Colonic mucosa (tissue), 4 donors: Measurements from ENCODE around the gene FRMD8. TPM values are rescaled to one million over a fixed set of nuclear protein-coding genes. Genes with fewer than 3 reads are reported as not detected.

ENCODE experiments used
- DNase-seq: peaks from one replicate; pipeline ENCODE4 v3.0.0-alpha.2; 2020
- H3K27ac ChIP-seq: fragments of 200-600 bp; one replicate; pipeline ENCODE4 v1.8.0; 2021
- H3K27me3 ChIP-seq: fragments of 200-600 bp; one replicate; pipeline ENCODE4 v1.8.0; 2021
- H3K36me3 ChIP-seq: fragments of 200-600 bp; one replicate; pipeline ENCODE4 v1.8.0; 2021
- H3K4me1 ChIP-seq: fragments of 200-600 bp; one replicate; pipeline ENCODE4 v1.8.0; 2021; ENCODE audit warnings: mild to moderate bottlenecking
- H3K4me3 ChIP-seq: fragments of 200-600 bp; one replicate; pipeline ENCODE4 v1.8.0; 2021
- H3K9ac ChIP-seq, 2 donors: one replicate each; pipeline ENCODE4 v1.7.0; 2013; ENCODE audit warnings: control low read depth in 2 of 2, low read depth in 2 of 2, low read length in 2 of 2
- H3K9me3 ChIP-seq: fragments of 200-600 bp; one replicate; pipeline ENCODE4 v1.8.0; 2021
- CTCF ChIP-seq: fragments of 200-600 bp; IDR thresholded peaks from one replicate; pipeline ENCODE4 v1.8.0; 2022; ENCODE audit warnings: antibody characterized with exemption, mild to moderate bottlenecking
- intact Hi-C: fragments of 100-400 bp; cut with DNase I; formaldehyde crosslinking; loops from one replicate; pipeline ENCODE4 v1.14.1; 2022
- total RNA-seq, 2 donors: library from RNA; stranded (reverse); fragmentation: NEBNext Ultra II Directional in 1 of 2; extraction: Animal tissue kit (Norgen Biotek cat#: 25700) in 1 of 2; gene quantifications; one replicate each; pipeline ENCODE4 v1.2.1, GENCODE V29; 2021
- donor health status: healthy.
- donor health status: DM: no; HTN: no; CAD: no.
- donor health status: DM: no; HTN: no; CAD: no.

The FRMD8 gene
- total RNA-seq, 2 donors from 2014 or later: 30.7 to 43.9 TPM

GRCh38 chr11:65425971-65426838 is 39.8 kb downstream of the FRMD8 start:
- H3K4me1 ChIP-seq: no peaks in the 10 kb centered on the region
- no peak for DNase-seq
- intact Hi-C loops: no loop called here

DNA sequence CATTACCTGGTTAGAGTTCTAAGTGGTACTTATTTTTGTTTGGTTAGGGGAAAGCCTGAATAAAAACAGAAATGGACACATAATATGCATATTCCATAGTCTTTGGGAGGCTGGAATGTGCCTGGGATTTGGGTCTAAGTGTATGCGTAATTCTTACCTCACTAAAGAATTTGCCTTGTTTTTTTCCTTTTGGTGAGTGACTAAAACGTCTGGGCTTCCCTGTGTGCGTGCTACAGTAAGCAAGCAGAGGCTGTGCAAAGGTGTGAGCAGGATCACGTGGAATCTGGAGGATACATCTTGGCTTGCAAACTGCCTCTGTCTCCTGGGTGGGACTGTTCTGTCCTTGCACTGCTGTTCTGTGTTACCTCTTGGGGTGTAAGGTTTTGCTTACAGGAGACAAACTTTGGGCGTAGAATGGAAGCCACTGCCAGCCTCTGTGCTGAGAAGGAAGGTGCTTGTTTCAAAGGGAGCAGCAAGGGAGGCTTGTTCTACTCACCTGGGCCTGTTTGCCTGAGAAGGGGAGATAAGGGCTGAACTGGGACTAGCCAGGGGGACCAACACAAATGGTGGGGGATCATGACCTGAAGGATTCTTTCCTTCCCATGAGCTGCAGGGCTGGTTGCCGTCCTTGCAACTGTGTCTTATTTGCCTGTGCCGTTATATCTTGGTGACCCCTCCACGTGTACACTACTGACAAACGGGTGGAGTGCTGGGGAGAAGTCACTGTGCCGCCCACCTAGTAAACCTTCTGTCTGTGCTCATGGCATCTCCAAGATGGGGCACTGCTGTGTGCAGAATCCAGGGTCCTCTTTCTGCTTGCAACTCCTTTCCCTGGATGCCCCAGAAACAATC is 40.6 kb downstream of the FRMD8 start:
- Histone ChIP-seq H3K4me3 (peak overlapping the region; percentile 72), H3K36me3 (no peaks in the 10 kb centered on the region), H3K4me1 (peaks cover 1% of the 10 kb centered on the region), H3K9me3 (no peaks in the 10 kb centered on the region), H3K27ac (peak overlapping the region; percentile 100), H3K9ac (peak overlapping the region; percentile 80 to 100), H3K27me3 (no peaks in the 10 kb centered on the region)
- no peak for TF ChIP-seq CTCF
- intact Hi-C loops: no loop called here
- DNase-seq: peak; percentile 70

More at GRCh38 chr11:65425971-65426838, 39.8 kb downstream of the FRMD8 start:
- Histone ChIP-seq H3K27me3 (no peaks in the 10 kb centered on the region), H3K9me3 (no peaks in the 10 kb centered on the region), H3K27ac (peak overlapping the region; percentile 100), H3K9ac (peak overlapping the region; percentile 100), H3K4me3 (peak overlapping the region; percentile 72), H3K36me3 (no peaks in the 10 kb centered on the region)
- no peak for TF ChIP-seq CTCF

GRCh38 chr11:65427691-65428577 is 41.5 kb downstream of the FRMD8 start:
- H3K9me3 ChIP-seq: no peaks in the 10 kb centered on the region
- H3K4me1 ChIP-seq: peaks cover 5% of the 10 kb centered on the region
- intact Hi-C loops: no loop called here
- peak overlapping the region; percentile 38 to 100 for H3K9ac ChIP-seq
- DNase-seq: peak; percentile 62
- no peaks in the 10 kb centered on the region for H3K27me3 ChIP-seq
- H3K36me3 ChIP-seq: no peaks in the 10 kb centered on the region
- peak overlapping the region; percentile 100 for H3K27ac ChIP-seq
- peak overlapping the region; percentile 72 for H3K4me3 ChIP-seq
- TF ChIP-seq CTCF: no peak

- DNase-seq: peak; percentile 50
- TF ChIP-seq CTCF: no peak
- intact Hi-C loops: no loop called here
- Histone ChIP-seq H3K4me3 (no peak overlapping the region), H3K4me1 (peaks cover 5% of the 10 kb centered on the region), H3K9ac (peak overlapping the region; percentile 38 to 100), H3K27me3 (no peaks in the 10 kb centered on the region), H3K9me3 (no peaks in the 10 kb centered on the region), H3K36me3 (no peaks in the 10 kb centered on the region), H3K27ac (peak overlapping the region; percentile 100)
Observed at GRCh38 chr11:65428578-65429067, 42.2 kb downstream of the FRMD8 start.
